GM10266 (cell line): ENCODE results near the gene FBXO34.

Experiments used
- DNase-seq: peaks from one replicate; pipeline ENCODE4 v3.0.0; 2012; ENCODE audit errors: extremely low spot score
- TF ChIP-seq, protein P1 (sequence below): IDR thresholded peaks from 2 replicates; pipeline ENCODE4 v1.5.1; 2012; ENCODE audit warnings: mild to moderate bottlenecking, low read depth; ENCODE audit not compliant: control insufficient read depth, insufficient read depth; ENCODE audit errors: missing control alignments

FBXO34 gene

DNA sequence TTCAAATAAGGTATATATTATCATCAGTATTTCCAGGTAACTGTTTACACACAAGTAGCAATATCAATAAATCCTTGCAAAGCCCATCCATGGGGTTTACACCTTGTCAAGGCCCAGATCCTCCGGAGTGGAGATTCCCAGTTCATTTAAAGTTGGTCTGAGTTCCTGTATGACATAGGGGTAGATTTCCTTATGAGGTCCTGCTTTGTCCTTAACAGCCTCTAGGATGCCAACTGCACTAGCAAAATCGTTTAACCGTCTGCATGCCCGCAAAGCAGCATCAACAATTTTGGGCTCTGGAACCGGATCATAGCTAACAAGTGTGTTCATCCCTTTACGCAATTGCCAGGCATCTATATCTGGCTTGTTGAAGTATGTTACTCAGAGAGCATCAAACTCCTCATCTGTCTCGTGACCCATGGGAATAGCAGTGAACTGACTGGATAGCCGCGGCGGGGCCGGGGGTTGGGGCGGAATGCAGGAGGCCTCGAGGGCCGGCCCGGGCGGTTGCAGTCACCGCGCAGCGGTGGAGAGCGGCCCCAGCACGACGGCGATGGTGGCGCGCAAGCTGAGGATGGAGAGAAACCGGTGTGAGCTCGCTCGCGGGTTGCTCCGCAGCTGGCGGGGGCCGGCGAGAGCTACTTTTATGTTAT, 30.6 kb upstream of the FBXO34 start:
- TF ChIP-seq, protein P1, sequence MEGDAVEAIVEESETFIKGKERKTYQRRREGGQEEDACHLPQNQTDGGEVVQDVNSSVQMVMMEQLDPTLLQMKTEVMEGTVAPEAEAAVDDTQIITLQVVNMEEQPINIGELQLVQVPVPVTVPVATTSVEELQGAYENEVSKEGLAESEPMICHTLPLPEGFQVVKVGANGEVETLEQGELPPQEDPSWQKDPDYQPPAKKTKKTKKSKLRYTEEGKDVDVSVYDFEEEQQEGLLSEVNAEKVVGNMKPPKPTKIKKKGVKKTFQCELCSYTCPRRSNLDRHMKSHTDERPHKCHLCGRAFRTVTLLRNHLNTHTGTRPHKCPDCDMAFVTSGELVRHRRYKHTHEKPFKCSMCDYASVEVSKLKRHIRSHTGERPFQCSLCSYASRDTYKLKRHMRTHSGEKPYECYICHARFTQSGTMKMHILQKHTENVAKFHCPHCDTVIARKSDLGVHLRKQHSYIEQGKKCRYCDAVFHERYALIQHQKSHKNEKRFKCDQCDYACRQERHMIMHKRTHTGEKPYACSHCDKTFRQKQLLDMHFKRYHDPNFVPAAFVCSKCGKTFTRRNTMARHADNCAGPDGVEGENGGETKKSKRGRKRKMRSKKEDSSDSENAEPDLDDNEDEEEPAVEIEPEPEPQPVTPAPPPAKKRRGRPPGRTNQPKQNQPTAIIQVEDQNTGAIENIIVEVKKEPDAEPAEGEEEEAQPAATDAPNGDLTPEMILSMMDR = no peak

DNA sequence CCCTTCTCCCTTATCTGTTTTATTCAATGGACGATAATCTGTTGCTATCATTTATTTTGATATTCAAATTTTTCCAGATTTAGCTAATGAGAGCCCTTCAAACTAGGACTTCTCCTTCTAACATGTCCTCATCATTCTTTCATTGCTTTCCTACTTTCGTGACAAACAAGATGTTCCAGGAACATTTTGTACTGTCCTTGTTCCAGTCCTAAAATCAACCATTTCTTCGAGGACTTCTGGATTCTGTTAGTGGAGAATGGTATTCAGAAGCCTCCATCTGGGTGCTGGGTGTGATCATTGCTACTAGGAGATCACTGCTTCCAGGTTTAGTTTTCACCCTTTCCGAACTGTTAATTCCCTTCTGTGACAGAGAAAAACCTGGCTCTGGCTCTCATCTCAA, 29.5 kb upstream of the FBXO34 start:
- DNase-seq = no peak
- TF ChIP-seq, protein P1 = no peak

More for the DNA sequence above, 30.6 kb upstream of the FBXO34 start:
- DNase-seq = no peak

GRCh38 chr14:55243386-55243785, 27.8 kb upstream of the FBXO34 start:
- no peak for DNase-seq
- TF ChIP-seq, protein P1 = no peak

DNA sequence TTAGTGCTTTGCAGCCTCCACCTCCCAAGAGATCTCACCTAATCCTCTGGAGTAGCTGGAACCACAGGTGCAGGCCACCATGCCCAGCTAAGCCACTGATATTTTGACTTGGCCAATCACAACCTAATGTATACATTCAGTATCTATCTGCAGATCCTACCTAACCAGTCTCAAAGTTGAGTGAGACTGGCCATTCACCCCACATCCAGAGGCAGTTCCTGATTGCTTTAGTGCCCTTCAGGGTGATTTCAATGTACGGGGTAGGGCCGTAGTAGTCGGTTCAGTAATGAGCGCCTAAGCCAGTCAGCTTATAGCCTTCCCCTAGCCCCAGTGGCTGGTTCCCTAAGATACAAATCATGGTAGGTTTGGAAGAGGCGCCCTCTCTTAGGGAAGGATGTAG, 27.4 kb upstream of the FBXO34 start:
- no peak for DNase-seq
- TF ChIP-seq, protein P1 = no peak

GRCh38 chr14:55245657-55246268, 25.5 kb upstream of the FBXO34 start:
- TF ChIP-seq, protein P1 = peak; percentile 69
- peak; percentile 56 for DNase-seq

- TF ChIP-seq, protein P1 = no peak
- no peak for DNase-seq
These were observed 22.8 kb upstream of the FBXO34 start for GRCh38 chr14:55248411-55248810.

GRCh38 chr14:55249423-55249822, 21.8 kb upstream of the FBXO34 start:
- TF ChIP-seq, protein P1 = no peak
- no peak for DNase-seq
